ENCODE measurements around the gene CHIC2. TPM values are rescaled to one million over a fixed set of nuclear protein-coding genes. Genes with fewer than 3 reads are reported as not detected.

CHIC2 gene
- total RNA-seq, 1 donor from 2014 or later: 28.9 TPM

GRCh38 chr4:54094451-54094850 lies 30.0 kb upstream of the CHIC2 start:
- H3K27me3 ChIP-seq (ENCODE audit: control insufficient read depth, insufficient read depth, low read length): peaks cover 70% of the 10 kb centered on the region
- TF ChIP-seq CTCF (IDR thresholded peaks at IDR 0.05; ENCODE audit: insufficient read depth, low read length, poor library complexity, severe bottlenecking): no peak
- no peak overlapping the region for H3K4me3 ChIP-seq (ENCODE audit: low read depth, low read length)
- no peaks in the 10 kb centered on the region for H3K36me3 ChIP-seq (ENCODE audit: control insufficient read depth, insufficient read depth, low read length)
- DNase-seq (ENCODE audit: low read depth): no peak

GRCh38 chr4:54093324-54094240 lies 29.2 kb upstream of the CHIC2 start:
- Histone ChIP-seq H3K4me3 (ENCODE audit: low read depth, low read length) (no peak overlapping the region), H3K27me3 (ENCODE audit: control insufficient read depth, insufficient read depth, low read length) (peaks cover 62% of the 10 kb centered on the region), H3K36me3 (ENCODE audit: control insufficient read depth, insufficient read depth, low read length) (no peaks in the 10 kb centered on the region)
- TF ChIP-seq CTCF (IDR thresholded peaks at IDR 0.05; ENCODE audit: insufficient read depth, low read length, poor library complexity, severe bottlenecking): no peak
- DNase-seq (ENCODE audit: low read depth): no peak

- H3K36me3 ChIP-seq (ENCODE audit: control insufficient read depth, insufficient read depth, low read length): no peaks in the 10 kb centered on the region
- peak overlapping the region; percentile 46 for H3K4me3 ChIP-seq (ENCODE audit: low read depth, low read length)
- TF ChIP-seq CTCF (IDR thresholded peaks at IDR 0.05; ENCODE audit: insufficient read depth, low read length, poor library complexity, severe bottlenecking): no peak
- peaks cover 54% of the 10 kb centered on the region for H3K27me3 ChIP-seq (ENCODE audit: control insufficient read depth, insufficient read depth, low read length)
- no peak for DNase-seq (ENCODE audit: low read depth)
Measured at GRCh38 chr4:54092405-54093323, 28.3 kb upstream of the CHIC2 start.

GRCh38 chr4:54091637-54092404 lies 27.4 kb upstream of the CHIC2 start:
- no peaks in the 10 kb centered on the region for H3K36me3 ChIP-seq (ENCODE audit: control insufficient read depth, insufficient read depth, low read length)
- H3K4me3 ChIP-seq (ENCODE audit: low read depth, low read length): peak overlapping the region; percentile 46
- DNase-seq (ENCODE audit: low read depth): no peak
- peaks cover 47% of the 10 kb centered on the region for H3K27me3 ChIP-seq (ENCODE audit: control insufficient read depth, insufficient read depth, low read length)
- no peak for TF ChIP-seq CTCF (IDR thresholded peaks at IDR 0.05; ENCODE audit: insufficient read depth, low read length, poor library complexity, severe bottlenecking)

GRCh38 chr4:54090804-54091623 lies 26.6 kb upstream of the CHIC2 start:
- peak overlapping the region; percentile 46 for H3K4me3 ChIP-seq (ENCODE audit: low read depth, low read length)
- no peaks in the 10 kb centered on the region for H3K36me3 ChIP-seq (ENCODE audit: control insufficient read depth, insufficient read depth, low read length)
- DNase-seq (ENCODE audit: low read depth): no peak
- no peak for TF ChIP-seq CTCF (IDR thresholded peaks at IDR 0.05; ENCODE audit: insufficient read depth, low read length, poor library complexity, severe bottlenecking)
- peaks cover 39% of the 10 kb centered on the region for H3K27me3 ChIP-seq (ENCODE audit: control insufficient read depth, insufficient read depth, low read length)

Data from kidney epithelial cell (primary cell).